ENCODE results near the gene UQCRC2. TPM values are rescaled to one million over a fixed set of nuclear protein-coding genes. Genes with fewer than 3 reads are reported as not detected.
"Not testable (repeated sequence)": the region's sequence is repeated elsewhere in the genome, so short reads cannot be mapped to it uniquely, and the experiment has no call there.

The UQCRC2 gene
- 100 to 1,000 TPM; 187 to 193 TPM for total RNA-seq
- 100 to 1,000 TPM; 176 to 196 (median 180) TPM for polyA plus RNA-seq
- total RNA-seq: 105 to 220 (median 143) reads per million in 6 experiments

DNA sequence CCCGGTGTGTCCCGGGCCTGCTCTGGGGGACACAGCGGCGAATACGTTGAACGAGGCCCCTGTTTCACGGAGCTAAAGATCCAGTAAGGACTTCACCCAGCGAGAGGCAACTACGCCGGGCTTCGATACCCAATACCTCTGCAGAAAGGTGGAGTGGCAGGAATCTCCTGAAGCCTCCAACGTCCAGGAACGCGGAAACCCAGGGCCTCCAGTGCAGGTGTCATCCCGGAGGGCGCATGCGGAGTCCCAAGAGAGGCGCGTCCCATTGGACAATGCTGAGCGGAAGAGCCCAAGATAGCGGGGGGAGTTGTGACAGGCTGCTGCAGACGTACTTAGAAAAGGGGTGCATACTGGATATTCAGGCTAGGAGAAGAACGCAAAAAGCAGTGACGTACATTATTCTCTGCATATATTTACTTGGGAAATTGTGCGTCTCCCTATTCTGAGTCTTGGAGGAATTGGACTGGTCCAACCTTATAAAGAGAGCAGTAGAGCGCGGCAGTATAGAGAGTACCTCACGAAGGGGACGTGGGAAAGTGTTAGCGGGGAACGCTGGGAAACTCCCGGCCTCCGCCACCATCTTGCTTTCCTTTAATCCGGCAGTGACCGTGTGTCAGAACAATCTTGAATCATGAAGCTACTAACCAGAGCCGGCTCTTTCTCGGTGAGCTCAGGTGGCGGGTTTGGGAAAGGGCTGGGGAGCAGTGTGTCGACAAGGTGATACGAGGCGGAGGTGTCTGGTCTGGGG is at the start of gene UQCRC2:
Gene UQCRC2, plus strand, starts transcription at position 569 of the 748 bp plus-strand sequence. Its CDS starts 63 bp downstream, at position 632.
- POLR2A ChIA-PET: interaction anchor here (0.6 to 3.3 kb wide), 14 partner anchors 9 to 421 kb away, joined by 3 to 47 read pairs (median 4); partner anchors contain the start of gene POLR3E
- Mint-ChIP-seq H3K4me3 (peak within 1 kb of the TSS; percentile 98 to 100 (median 100)), H3K27ac (peak within 1 kb of the TSS; percentile 98 to 100 (median 100)), H3K9me3 (no peaks in the 10 kb centered on the region), H3K4me1 (peaks cover 18 to 76% (median 58%) of the 10 kb centered on the region in 4 donors), H3K36me3 (peaks cover 3 to 32% (median 4%) of the 10 kb centered on the region in 3 donors), H3K27me3 (no peaks in the 10 kb centered on the region)
- peak; percentile 88 to 91 for ATAC-seq
- peak; percentile 80 to 95 (median 86) for DNase-seq

DNA sequence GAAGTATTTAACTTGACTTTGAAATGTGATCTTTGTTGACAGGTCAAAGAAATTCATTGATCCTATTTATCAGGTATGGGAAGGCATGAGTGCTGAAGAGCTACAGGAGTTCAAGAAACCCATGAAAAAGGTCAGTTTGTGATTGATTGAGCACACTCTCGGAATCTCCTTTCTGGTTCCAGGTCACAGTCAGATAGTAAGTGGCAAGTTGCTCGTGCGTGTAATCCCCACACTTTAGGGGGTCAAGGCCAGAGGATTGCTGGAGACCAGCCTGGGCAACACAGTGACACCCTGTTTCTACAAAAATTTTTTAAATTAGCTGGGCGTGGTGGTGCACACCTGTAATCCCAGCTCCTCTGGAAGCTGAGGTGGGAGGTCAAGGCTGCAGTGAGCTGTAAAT is 20.5 kb upstream of the UQCRC2 start:
- H3K9me3 Mint-ChIP-seq, H3K27me3 Mint-ChIP-seq, H3K27ac Mint-ChIP-seq, ATAC-seq, H3K36me3 Mint-ChIP-seq, H3K4me3 Mint-ChIP-seq, DNase-seq, POLR2A ChIA-PET: not testable (repeated sequence)
- peaks cover 3 to 15% (median 11%) of the 10 kb centered on the region in 4 donors for H3K4me1 Mint-ChIP-seq

- H3K4me3 Mint-ChIP-seq, H3K36me3 Mint-ChIP-seq, H3K27ac Mint-ChIP-seq, ATAC-seq, POLR2A ChIA-PET, H3K9me3 Mint-ChIP-seq, DNase-seq, H3K27me3 Mint-ChIP-seq: not testable (repeated sequence)
- peaks cover 3 to 15% (median 11%) of the 10 kb centered on the region in 4 donors for H3K4me1 Mint-ChIP-seq
Measured at GRCh38 chr16:21933316-21933715, 19.8 kb upstream of the UQCRC2 start.

DNA sequence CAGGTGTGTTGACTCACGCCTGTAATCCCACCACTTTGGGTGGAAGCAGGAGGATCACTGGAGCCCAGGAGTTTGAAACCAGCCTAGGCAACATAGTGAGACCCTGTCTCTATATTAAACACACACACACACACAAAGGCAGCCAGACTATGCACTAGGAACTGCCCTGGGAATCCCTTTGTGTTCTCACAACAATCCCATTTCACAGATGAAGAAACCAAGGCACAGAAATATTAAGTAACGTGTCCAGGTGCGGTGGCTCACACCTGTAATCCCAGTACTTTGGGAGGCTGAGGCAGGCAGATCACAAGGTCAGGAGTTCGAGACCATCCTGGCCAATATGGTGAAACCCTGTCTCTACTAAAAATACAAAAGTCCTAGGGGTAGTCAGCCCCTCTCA is 19.4 kb upstream of the UQCRC2 start:
- H3K36me3 Mint-ChIP-seq, H3K27ac Mint-ChIP-seq, ATAC-seq, H3K9me3 Mint-ChIP-seq, POLR2A ChIA-PET, DNase-seq, H3K27me3 Mint-ChIP-seq: not testable (repeated sequence)
- peaks cover 3 to 15% (median 11%) of the 10 kb centered on the region in 4 donors for H3K4me1 Mint-ChIP-seq
- H3K4me3 Mint-ChIP-seq: peak overlapping the region in 1 of 10 donors; percentile 20

DNA sequence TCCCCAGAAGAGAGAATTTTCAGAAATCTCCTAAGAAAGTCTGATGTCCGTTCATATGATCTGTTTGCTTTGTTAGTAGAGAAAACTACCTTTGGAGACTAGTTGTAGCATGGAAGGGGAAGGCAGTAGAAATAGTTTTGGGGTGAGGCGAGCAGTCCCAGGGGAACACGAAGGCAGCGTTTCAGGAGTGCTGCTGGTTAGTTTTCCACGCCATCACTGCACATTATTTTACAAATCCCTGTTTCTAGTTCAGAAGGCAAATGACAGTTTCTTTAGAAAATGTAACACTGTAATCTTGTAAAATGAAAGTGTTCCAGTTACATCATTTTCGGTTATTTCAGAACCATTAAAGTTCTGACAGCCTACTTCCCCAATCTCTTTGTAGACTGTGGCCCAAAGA is 16.9 kb upstream of the UQCRC2 start:
- ATAC-seq, H3K9me3 Mint-ChIP-seq, DNase-seq: not testable (repeated sequence)

GRCh38 chr16:21937336-21937829 is 15.8 kb upstream of the UQCRC2 start:
- Mint-ChIP-seq H3K27me3 (no peaks in the 10 kb centered on the region), H3K9me3 (no peaks in the 10 kb centered on the region), H3K4me1 (peaks cover 3 to 15% (median 11%) of the 10 kb centered on the region in 4 donors), H3K27ac (peak overlapping the region in 2 of 10 donors; percentile 44 to 76), H3K36me3 (no peaks in the 10 kb centered on the region), H3K4me3 (no peak overlapping the region)
- DNase-seq (no peak), ATAC-seq (no peak)
- POLR2A ChIA-PET: no interaction called here

More for the DNA sequence above, 16.9 kb upstream of the UQCRC2 start:
- H3K4me3 Mint-ChIP-seq, H3K36me3 Mint-ChIP-seq, H3K27me3 Mint-ChIP-seq, POLR2A ChIA-PET, H3K27ac Mint-ChIP-seq: not testable (repeated sequence)
- H3K4me1 Mint-ChIP-seq: peaks cover 3 to 15% (median 11%) of the 10 kb centered on the region in 4 donors

DNA sequence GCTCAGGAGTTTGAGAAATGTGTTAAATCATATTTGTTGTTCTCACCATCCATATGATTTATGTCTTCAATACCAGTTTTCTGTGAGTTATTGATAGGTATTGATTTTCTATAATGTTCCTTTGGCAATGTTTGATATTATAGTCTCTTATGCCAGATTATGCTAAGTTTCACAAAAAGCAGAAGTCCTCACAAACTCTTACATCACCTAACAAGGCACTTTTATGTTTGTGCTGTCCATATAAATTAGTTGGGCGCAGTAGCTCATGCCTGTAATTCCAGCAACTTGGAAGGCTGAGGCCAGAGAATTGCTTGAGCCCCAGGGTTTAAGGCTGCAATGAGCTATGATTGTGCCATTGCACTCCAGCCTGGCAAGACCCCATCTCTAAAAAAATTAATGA is 12.6 kb upstream of the UQCRC2 start:
- Mint-ChIP-seq H3K27me3 (no peaks in the 10 kb centered on the region), H3K9me3 (no peaks in the 10 kb centered on the region), H3K4me3 (no peak overlapping the region), H3K27ac (no peak overlapping the region), H3K36me3 (no peaks in the 10 kb centered on the region), H3K4me1 (peaks cover 0 to 5% (median 3%) of the 10 kb centered on the region in 4 donors)
- DNase-seq: no peak
- POLR2A ChIA-PET: no interaction called here
- no peak for ATAC-seq

GRCh38 chr16:21943571-21943970 is 9.6 kb upstream of the UQCRC2 start:
- POLR2A ChIA-PET: interaction anchor here (1.4 kb wide), 1 partner anchor 9 kb away, joined by 4 read pairs; no protein-coding TSS in a partner anchor

GRCh38 chr16:21946889-21947635 is 6.1 kb upstream of the UQCRC2 start:
- H3K9me3 Mint-ChIP-seq: no peaks in the 10 kb centered on the region
- H3K4me1 Mint-ChIP-seq: peaks cover 9 to 34% (median 23%) of the 10 kb centered on the region in 4 donors
- no peaks in the 10 kb centered on the region for H3K27me3 Mint-ChIP-seq
- POLR2A ChIA-PET: no interaction called here
- DNase-seq (no peak), ATAC-seq (no peak)
- H3K27ac Mint-ChIP-seq: peak overlapping the region in 9 of 10 donors; percentile 22 to 88 (median 60)
- peaks cover 0 to 8% (median 3%) of the 10 kb centered on the region in 3 donors for H3K36me3 Mint-ChIP-seq
- no peak overlapping the region for H3K4me3 Mint-ChIP-seq

More at GRCh38 chr16:21943571-21943970, 9.6 kb upstream of the UQCRC2 start:
- H3K27ac Mint-ChIP-seq: peak overlapping the region in 1 of 10 donors; percentile 79
- H3K9me3 Mint-ChIP-seq: no peaks in the 10 kb centered on the region
- no peak for DNase-seq
- no peaks in the 10 kb centered on the region for H3K27me3 Mint-ChIP-seq
- no peak for ATAC-seq
- H3K36me3 Mint-ChIP-seq: peaks cover 0 to 2% (median 2%) of the 10 kb centered on the region in 3 donors
- H3K4me3 Mint-ChIP-seq: no peak overlapping the region
- peaks cover 2 to 8% (median 5%) of the 10 kb centered on the region in 4 donors for H3K4me1 Mint-ChIP-seq

- peaks cover 3 to 8% (median 4%) of the 10 kb centered on the region in 3 donors for H3K36me3 Mint-ChIP-seq
- no peak overlapping the region for H3K4me3 Mint-ChIP-seq
- POLR2A ChIA-PET: interaction anchor here (0.6 to 0.9 kb wide), 3 partner anchors 15 to 239 kb away, joined by 3 to 5 read pairs (median 4); no protein-coding TSS in a partner anchor
- H3K27ac Mint-ChIP-seq: peak overlapping the region in 4 of 10 donors; percentile 51 to 92 (median 60)
- H3K4me1 Mint-ChIP-seq: peaks cover 15 to 58% (median 38%) of the 10 kb centered on the region in 4 donors
- ATAC-seq (no peak), DNase-seq (no peak)
- no peaks in the 10 kb centered on the region for H3K9me3 Mint-ChIP-seq
- H3K27me3 Mint-ChIP-seq: no peaks in the 10 kb centered on the region
Measured at GRCh38 chr16:21949713-21950260, 3.4 kb upstream of the UQCRC2 start.

DNA sequence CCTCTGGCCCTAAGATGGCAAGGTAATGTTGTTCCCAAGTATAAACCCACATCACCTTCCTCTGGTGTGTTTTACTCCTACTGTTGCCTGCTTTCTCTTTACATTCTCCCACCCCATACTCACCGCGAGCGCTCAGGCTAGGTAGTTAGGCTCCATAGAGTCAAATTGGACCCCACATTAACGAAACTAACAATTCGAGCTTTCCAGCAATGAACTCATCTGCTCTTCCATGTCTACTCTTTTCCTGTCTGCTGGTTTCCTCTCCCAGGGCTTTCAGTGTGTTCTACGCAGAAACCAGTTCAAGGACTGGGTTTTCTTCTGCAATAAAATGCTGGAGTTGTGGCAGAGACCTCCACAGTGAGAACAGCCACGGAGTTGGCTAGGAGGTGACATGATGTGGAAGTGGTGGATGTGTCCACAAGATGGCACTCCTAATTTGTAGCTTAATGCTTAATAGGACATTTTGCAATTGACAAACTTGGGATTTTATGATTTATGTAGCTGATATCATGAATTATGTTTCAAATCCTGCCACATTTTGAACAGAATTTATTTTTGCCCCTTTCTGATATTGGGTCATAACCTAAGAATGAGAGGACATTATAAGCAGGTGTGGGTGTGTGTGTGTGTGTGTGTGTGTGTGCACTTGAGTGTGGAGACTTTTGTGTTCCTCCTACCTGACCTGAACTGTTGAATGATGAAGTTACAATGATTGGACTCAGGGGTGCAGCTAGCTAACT is 2.2 kb upstream of the UQCRC2 start:
- peak overlapping the region; percentile 56 to 94 (median 92) for H3K27ac Mint-ChIP-seq
- no peaks in the 10 kb centered on the region for H3K9me3 Mint-ChIP-seq
- POLR2A ChIA-PET: interaction anchor here (1.3 kb wide), 1 partner anchor 238 kb away, joined by 10 read pairs; no protein-coding TSS in a partner anchor
- no peak for ATAC-seq
- peak overlapping the region; percentile 20 to 99 (median 74) for H3K4me3 Mint-ChIP-seq
- no peaks in the 10 kb centered on the region for H3K27me3 Mint-ChIP-seq
- DNase-seq: peak in 4 of 10 donors; percentile 13 to 30 (median 25)
- H3K4me1 Mint-ChIP-seq: peaks cover 15 to 67% (median 48%) of the 10 kb centered on the region in 4 donors
- H3K36me3 Mint-ChIP-seq: peaks cover 3 to 12% (median 4%) of the 10 kb centered on the region in 3 donors

Data from naive thymus-derived CD8-positive, alpha-beta T cell (primary cell).